Testis (tissue), 2 donors: ENCODE measurements around the gene C5orf63.

Source experiments
- POLR2A ChIP-seq: fragments of 450-650 bp; IDR thresholded peaks from one replicate; pipeline ENCODE4 v1.6.1; 2017; ENCODE audit warnings: antibody characterized with exemption, mild to moderate bottlenecking, moderate library complexity
- TF ChIP-seq, protein P1 (sequence below), 3 experiments: fragments of 450-650 bp in 2 of 3; fragments of 200-600 bp in 1 of 3; sonication (generic) in 1 of 3; IDR thresholded peaks; one replicate each; pipeline ENCODE4 v1.5.1; 2016 to 2019; ENCODE audit warnings: antibody characterized with exemption in 3 of 3, mild to moderate bottlenecking in 2 of 3, moderate library complexity in 1 of 3

DNA sequence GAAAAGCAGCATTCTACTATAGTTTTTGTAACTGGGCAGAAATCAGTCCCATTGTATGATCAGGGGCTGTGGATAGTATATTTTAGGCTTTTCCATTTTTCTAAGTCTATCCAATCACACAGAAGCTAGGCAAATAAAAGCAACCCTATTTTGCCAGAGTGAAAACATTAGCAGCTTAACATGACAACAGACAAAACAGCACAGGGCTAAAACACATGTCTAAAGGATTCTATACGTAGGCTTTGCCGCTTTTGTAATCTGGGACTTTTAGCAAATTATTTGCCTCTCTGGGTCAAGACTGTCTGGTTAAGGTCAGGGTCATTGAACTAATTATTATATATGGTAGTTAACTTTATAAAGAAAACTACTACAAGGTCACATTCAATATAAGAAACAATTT is 47.1 kb downstream of the C5orf63 start:
- TF ChIP-seq, protein P1, sequence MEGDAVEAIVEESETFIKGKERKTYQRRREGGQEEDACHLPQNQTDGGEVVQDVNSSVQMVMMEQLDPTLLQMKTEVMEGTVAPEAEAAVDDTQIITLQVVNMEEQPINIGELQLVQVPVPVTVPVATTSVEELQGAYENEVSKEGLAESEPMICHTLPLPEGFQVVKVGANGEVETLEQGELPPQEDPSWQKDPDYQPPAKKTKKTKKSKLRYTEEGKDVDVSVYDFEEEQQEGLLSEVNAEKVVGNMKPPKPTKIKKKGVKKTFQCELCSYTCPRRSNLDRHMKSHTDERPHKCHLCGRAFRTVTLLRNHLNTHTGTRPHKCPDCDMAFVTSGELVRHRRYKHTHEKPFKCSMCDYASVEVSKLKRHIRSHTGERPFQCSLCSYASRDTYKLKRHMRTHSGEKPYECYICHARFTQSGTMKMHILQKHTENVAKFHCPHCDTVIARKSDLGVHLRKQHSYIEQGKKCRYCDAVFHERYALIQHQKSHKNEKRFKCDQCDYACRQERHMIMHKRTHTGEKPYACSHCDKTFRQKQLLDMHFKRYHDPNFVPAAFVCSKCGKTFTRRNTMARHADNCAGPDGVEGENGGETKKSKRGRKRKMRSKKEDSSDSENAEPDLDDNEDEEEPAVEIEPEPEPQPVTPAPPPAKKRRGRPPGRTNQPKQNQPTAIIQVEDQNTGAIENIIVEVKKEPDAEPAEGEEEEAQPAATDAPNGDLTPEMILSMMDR (IDR thresholded peaks at IDR 0.05) = no peak
- no peak for TF ChIP-seq POLR2A
